GM12878 (cell line): ENCODE results near the gene TMCC3. TPM values are rescaled to one million over a fixed set of nuclear protein-coding genes. Genes with fewer than 3 reads are reported as not detected.

ENCODE experiments used
- ATAC-seq: fragments of 200-7000 bp; cut with Tn5 transposase; 3 replicates; pipeline ENCODE4 v1.9.1; 2020; ENCODE audit warnings: mild to moderate bottlenecking, moderate library complexity
- BruUV-seq: library from RNA; stranded (reverse); fragments of 400-500 nt; replicated peaks from 2 replicates; lab custom pipeline; 2021; lab: Mats Ljungman, UMichigan
- CTCF ChIA-PET: fragments of 300-600 bp; sonication (Branson Sonifier 250); formaldehyde crosslinking; extraction: SDS; loops from one replicate; lab custom pipeline; 2021; ENCODE audit warnings: inconsistent platforms; lab: Yijun Ruan, JAX
- POLR2A ChIA-PET: fragments of 350-600 bp; formaldehyde crosslinking; extraction: SDS; loops from one replicate; lab custom pipeline; 2021; ENCODE audit warnings: inconsistent platforms; lab: Charles Lee
- RAD21 ChIA-PET: fragments of 300-600 bp; sonication (Branson Sonifier 250); formaldehyde crosslinking; loops from one replicate; lab custom pipeline; 2023; ENCODE audit warnings: antibody characterized with exemption; ENCODE audit not compliant: unreplicated experiment; lab: Charles Lee
- SMC1A ChIA-PET: fragments of 300-600 bp; sonication (Branson Sonifier 250); formaldehyde crosslinking; loops from one replicate; lab custom pipeline; 2023; ENCODE audit not compliant: unreplicated experiment, uncharacterized antibody; lab: Charles Lee
- DNase-seq: peaks from one replicate; pipeline ENCODE4 v3.0.0-alpha.2; 2011; ENCODE audit warnings: low read depth, low spot score
- FAIRE-seq: peaks from 3 replicates; lab custom pipeline; 2011; peaks lifted over from hg19 to GRCh38; lab: Jason Lieb, UNC
- H2AFZ ChIP-seq: 2 replicates; pipeline ENCODE4 v1.6.0; 2011; ENCODE audit warnings: low read depth, low read length, control low read depth; ENCODE audit not compliant: control insufficient read depth
- H3K27ac ChIP-seq: 2 replicates; pipeline ENCODE4 v1.5.1; 2011; ENCODE audit warnings: control low read depth; ENCODE audit not compliant: control insufficient read depth, insufficient read depth
- H3K27me3 ChIP-seq, 2 experiments: replicated peaks in 1 of 2; 2 replicates each; pipeline versions ENCODE4 v1.6.0 to v1.6.1; 2011; ENCODE audit warnings: low read length in 1 of 2; ENCODE audit not compliant: control insufficient read depth in 2 of 2, insufficient read depth in 2 of 2
- H3K36me3 ChIP-seq, 2 experiments: 2 replicates each; pipeline ENCODE4 v1.5.1; 2011; ENCODE audit warnings: low read length in 1 of 2; ENCODE audit not compliant: control insufficient read depth in 2 of 2, insufficient read depth in 2 of 2
- H3K4me1 ChIP-seq: 2 replicates; pipeline ENCODE4 v1.6.1; 2011; ENCODE audit warnings: mild to moderate bottlenecking, low read length, moderate library complexity, mixed read lengths; ENCODE audit not compliant: control insufficient read depth, insufficient read depth
- H3K4me2 ChIP-seq: 2 replicates; pipeline ENCODE4 v1.6.0; 2011; ENCODE audit warnings: control low read depth; ENCODE audit not compliant: control insufficient read depth, insufficient read depth
- H3K4me3 ChIP-seq: fragments of 200-600 bp; sonication (generic); 2 replicates; pipeline ENCODE4 v1.5.1; 2016
- H3K79me2 ChIP-seq: 2 replicates; pipeline ENCODE4 v1.6.0; 2011; ENCODE audit warnings: low read length; ENCODE audit not compliant: control insufficient read depth, insufficient read depth
- H3K9ac ChIP-seq: 2 replicates; pipeline ENCODE4 v1.8.0; 2011; ENCODE audit warnings: low read length, control low read depth, mixed read lengths; ENCODE audit not compliant: control insufficient read depth, insufficient read depth
- H3K9me3 ChIP-seq: replicated peaks from 3 replicates; pipeline ENCODE4 v1.5.1; 2011; ENCODE audit warnings: mild to moderate bottlenecking, low read length; ENCODE audit not compliant: control insufficient read depth, insufficient read depth
- H4K20me1 ChIP-seq: 2 replicates; pipeline ENCODE4 v1.6.0; 2011; ENCODE audit not compliant: control insufficient read depth, insufficient read depth
- ETV6 ChIP-seq, 2 experiments: fragments of 450-650 bp in 1 of 2; IDR thresholded peaks in 1 of 2; conservative IDR thresholded peaks in 1 of 2; 2 replicates each; pipeline ENCODE4 v1.6.1; 2014; ENCODE audit warnings: antibody characterized with exemption in 1 of 2, borderline replicate concordance in 1 of 2, low read depth in 1 of 2, mild to moderate bottlenecking in 1 of 2, moderate library complexity in 1 of 2
- MYB ChIP-seq: fragments of 150-350 bp; IDR thresholded peaks from 2 replicates; pipeline ENCODE4 v1.6.1; 2014; ENCODE audit warnings: mild to moderate bottlenecking, low read depth, low read length, borderline replicate concordance
- NR2C1 ChIP-seq: fragments of 450-650 bp; IDR thresholded peaks from 2 replicates; pipeline ENCODE4 v1.6.1; 2017; ENCODE audit warnings: antibody characterized with exemption, mild to moderate bottlenecking, moderate library complexity
- PBX3 ChIP-seq: IDR thresholded peaks from 2 replicates; pipeline ENCODE4 v1.6.1; 2011; ENCODE audit warnings: mild to moderate bottlenecking, low read depth, low read length, moderate library complexity; ENCODE audit not compliant: insufficient replicate concordance
- PML ChIP-seq: IDR thresholded peaks from 2 replicates; pipeline ENCODE4 v1.6.1; 2012; ENCODE audit warnings: low read length, inconsistent platforms
- POLR2AphosphoS2 ChIP-seq: IDR thresholded peaks from 2 replicates; pipeline ENCODE4 v1.6.1; 2011; ENCODE audit warnings: low read depth, mild to moderate bottlenecking, low read length, improper control_type of control experiment, moderate library complexity
- TAF1 ChIP-seq: IDR thresholded peaks from 2 replicates; pipeline ENCODE4 v1.6.1; 2011; ENCODE audit warnings: mild to moderate bottlenecking, low read depth, low read length, borderline replicate concordance
- USF2 ChIP-seq: IDR thresholded peaks from 2 replicates; pipeline ENCODE4 v1.6.1; 2011; ENCODE audit warnings: low read depth, low read length, improper control_type of control experiment, borderline replicate concordance
- ZNF274 ChIP-seq: IDR thresholded peaks from one replicate; pipeline ENCODE4 v1.8.0; 2011; ENCODE audit not compliant: insufficient read length, insufficient read depth
- ZNF592 ChIP-seq: fragments of 450-650 bp; IDR thresholded peaks from 2 replicates; pipeline ENCODE4 v1.6.1; 2017; ENCODE audit warnings: mild to moderate bottlenecking, moderate library complexity
- WGBS: methylation state at CpG from one replicate; pipeline ENCODE4 v1.1.6; 2016; ENCODE audit warnings: low lambda C conversion rate; ENCODE audit not compliant: insufficient replicate concordance, insufficient coverage; ENCODE audit errors: missing lambda C conversion rate; 5-methylcytosine and 5-hydroxymethylcytosine counted together
- in situ Hi-C: fragments of 300-500 bp; cut with MboI; formaldehyde crosslinking; loops from 9 replicates; pipeline ENCODE4 v1.14.3; 2018; ENCODE audit warnings: mixed read lengths
- intact Hi-C: fragments of 100-400 bp; cut with micrococcal nuclease; formaldehyde crosslinking; loops from one replicate; pipeline ENCODE4 v1.14.2; 2022; ENCODE audit not compliant: unreplicated experiment
- polyA plus RNA-seq, 11 experiments: library from polyadenylated mRNA; depleted of rRNA in 4 of 11; unstranded in 6 of 11; stranded (reverse) in 5 of 11; fragments of >200 nt; fragmentation: Nextera tagmentation in 4 of 11; fragmentation: Illumina TruSeq in 1 of 11; extraction: Ambion mirVana in 4 of 11; extraction: Trizol in 1 of 11; gene quantifications; 1 replicate in 1 of 11; 2 replicates in 10 of 11; pipeline versions ENCODE4 v1.2.1 to v1.2.3, GENCODE V29; 2011 to 2016; ENCODE audit warnings: inconsistent platforms in 2 of 11, missing spikeins in 2 of 11, low read depth in 1 of 11
- total RNA-seq, 4 experiments: library from RNA; depleted of rRNA in 3 of 4; stranded (reverse); fragments of >200 nt in 3 of 4; fragmentation: Illumina TruSeq in 1 of 4; extraction: Trizol in 1 of 4; gene quantifications; 2 replicates each; pipeline versions ENCODE4 v1.2.1 to v1.2.3, GENCODE V29; 2013 to 2021

Gene TMCC3
- total and polyA plus RNA-seq, 10 of the 15 experiments (the other 5 are each of a cell fraction or from before 2014, with no cell fraction given) = 5.8 to 29.8 (median 12.6) TPM

- FAIRE-seq = no peak
- WGBS = 83% methylated on average over 3 of the region's 3 CpGs
These were observed 48.2 kb upstream of the TMCC3 start for GRCh38 chr12:94698578-94698977.

More at GRCh38 chr12:94698578-94698977, 48.2 kb upstream of the TMCC3 start:
- POLR2A ChIA-PET = no interaction called here
- no peak overlapping the region for H3K27ac ChIP-seq
- no peaks in the 10 kb centered on the region for H4K20me1 ChIP-seq
- peaks cover 16% of the 10 kb centered on the region for H3K79me2 ChIP-seq
- RAD21 ChIA-PET = no interaction called here
- CTCF ChIA-PET = interaction anchor here (0.7 to 1.0 kb wide), 3 partner anchors 20 to 176 kb away, joined by 3 read pairs; no protein-coding TSS in a partner anchor
- SMC1A ChIA-PET = interaction anchor here (1.4 to 3.3 kb wide), 3 partner anchors 9 to 94 kb away, joined by 3 to 12 read pairs (median 4); no protein-coding TSS in a partner anchor
- in situ Hi-C loops = no loop called here
- H3K4me3 ChIP-seq = no peak overlapping the region
- H3K9me3 ChIP-seq = peaks cover 3% of the 10 kb centered on the region; the same call in 2 of the 3 replicates
- TF ChIP-seq MYB = no peak
- no peak for TF ChIP-seq PBX3
- TF ChIP-seq POLR2AphosphoS2 = no peak
- TF ChIP-seq PML = no peak
- no peak for TF ChIP-seq ETV6 (conservative IDR thresholded peaks at IDR 0.05 in 1 of 2, IDR thresholded peaks at IDR 0.05 in 1 of 2; ENCODE audit: borderline replicate concordance in 1 of 2, low read depth in 1 of 2)
- TF ChIP-seq TAF1 = no peak
- TF ChIP-seq NR2C1 = no peak
- TF ChIP-seq USF2 = no peak
- TF ChIP-seq ZNF274 = no peak
- TF ChIP-seq ZNF592 = no peak
- H2AFZ ChIP-seq = no peak overlapping the region
- no peaks in the 10 kb centered on the region for H3K4me1 ChIP-seq
- intact Hi-C loops = no loop called here
- no peaks in the 10 kb centered on the region for H3K27me3 ChIP-seq
- no peak overlapping the region for H3K9ac ChIP-seq
- BruUV-seq = no TSS peak
- no peak overlapping the region for H3K4me2 ChIP-seq
- peaks cover 0 to 8% of the 10 kb centered on the region in 2 experiments; a peak in 2 of 4 replicates for H3K36me3 ChIP-seq
- DNase-seq (no peak), ATAC-seq (no peak)
